Nephron (organoid): Measurements from ENCODE around the gene EPHB3.

Experiments
- H3K27ac Mint-ChIP-seq, 3 experiments: 2 replicates each; pipeline ENCODE4 v1.8.0; 2020; ENCODE audit warnings: mixed read lengths in 3 of 3, mild to moderate bottlenecking in 2 of 3, moderate library complexity in 1 of 3
- H3K27me3 Mint-ChIP-seq: 2 replicates; pipeline ENCODE4 v1.8.0; 2021; ENCODE audit warnings: low read depth, mild to moderate bottlenecking, moderate library complexity, mixed read lengths
- H3K36me3 Mint-ChIP-seq: 2 replicates; pipeline ENCODE4 v1.8.0; 2020; ENCODE audit warnings: low read depth, mixed read lengths
- H3K4me1 Mint-ChIP-seq: 2 replicates; pipeline ENCODE4 v1.8.0; 2020; ENCODE audit warnings: mixed read lengths
- H3K4me3 Mint-ChIP-seq, 3 experiments: 2 replicates each; pipeline ENCODE4 v1.8.0; 2020; ENCODE audit warnings: mild to moderate bottlenecking in 3 of 3, mixed read lengths in 3 of 3, moderate library complexity in 2 of 3
- H3K9me3 Mint-ChIP-seq: 2 replicates; pipeline ENCODE4 v1.8.0; 2020; ENCODE audit warnings: mixed read lengths
- TF ChIP-seq, protein P1 (sequence below), 3 experiments: fragments of 200-600 bp; sonication (generic); IDR thresholded peaks; one replicate each; pipeline ENCODE4 v1.5.0; 2021; ENCODE audit warnings: antibody characterized with exemption in 3 of 3; ENCODE audit not compliant: unreplicated experiment in 3 of 3

The EPHB3 gene

GRCh38 chr3:184568924-184569829 lies 7.6 kb downstream of the EPHB3 start:
- H3K4me3 Mint-ChIP-seq = peak overlapping the region; percentile 77 to 83 (median 81)
- TF ChIP-seq, protein P1, sequence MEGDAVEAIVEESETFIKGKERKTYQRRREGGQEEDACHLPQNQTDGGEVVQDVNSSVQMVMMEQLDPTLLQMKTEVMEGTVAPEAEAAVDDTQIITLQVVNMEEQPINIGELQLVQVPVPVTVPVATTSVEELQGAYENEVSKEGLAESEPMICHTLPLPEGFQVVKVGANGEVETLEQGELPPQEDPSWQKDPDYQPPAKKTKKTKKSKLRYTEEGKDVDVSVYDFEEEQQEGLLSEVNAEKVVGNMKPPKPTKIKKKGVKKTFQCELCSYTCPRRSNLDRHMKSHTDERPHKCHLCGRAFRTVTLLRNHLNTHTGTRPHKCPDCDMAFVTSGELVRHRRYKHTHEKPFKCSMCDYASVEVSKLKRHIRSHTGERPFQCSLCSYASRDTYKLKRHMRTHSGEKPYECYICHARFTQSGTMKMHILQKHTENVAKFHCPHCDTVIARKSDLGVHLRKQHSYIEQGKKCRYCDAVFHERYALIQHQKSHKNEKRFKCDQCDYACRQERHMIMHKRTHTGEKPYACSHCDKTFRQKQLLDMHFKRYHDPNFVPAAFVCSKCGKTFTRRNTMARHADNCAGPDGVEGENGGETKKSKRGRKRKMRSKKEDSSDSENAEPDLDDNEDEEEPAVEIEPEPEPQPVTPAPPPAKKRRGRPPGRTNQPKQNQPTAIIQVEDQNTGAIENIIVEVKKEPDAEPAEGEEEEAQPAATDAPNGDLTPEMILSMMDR (IDR thresholded peaks at IDR 0.05; ENCODE audit: unreplicated experiment in 3 of 3) = no peak
- peaks cover 17% of the 10 kb centered on the region for H3K36me3 Mint-ChIP-seq
- H3K27ac Mint-ChIP-seq = peak overlapping the region; percentile 90 to 94 (median 93)
- H3K27me3 Mint-ChIP-seq = peaks cover 1% of the 10 kb centered on the region
- H3K9me3 Mint-ChIP-seq = no peaks in the 10 kb centered on the region
- H3K4me1 Mint-ChIP-seq = peaks cover 75% of the 10 kb centered on the region

DNA sequence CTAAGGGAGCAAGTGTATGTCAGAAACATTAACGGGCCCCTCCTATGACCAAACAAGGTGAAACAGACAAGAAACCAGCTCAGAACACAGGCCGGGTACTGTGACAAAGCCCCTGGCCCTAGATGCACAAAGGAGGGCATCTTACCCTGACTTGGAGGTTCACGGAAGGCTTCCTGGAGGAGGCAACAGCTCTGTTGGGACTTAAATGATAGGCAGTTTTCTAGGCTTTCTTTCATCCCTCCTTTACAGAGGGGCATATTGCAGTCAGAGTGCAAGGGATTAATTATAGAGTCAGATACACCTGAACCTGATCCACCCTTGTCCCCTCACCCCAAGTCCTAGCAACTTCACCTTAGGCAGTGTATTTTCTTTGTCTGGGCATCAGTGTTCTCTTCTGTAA lies 8.4 kb downstream of the EPHB3 start:
- no peaks in the 10 kb centered on the region for H3K27me3 Mint-ChIP-seq
- peaks cover 72% of the 10 kb centered on the region for H3K4me1 Mint-ChIP-seq
- no peaks in the 10 kb centered on the region for H3K9me3 Mint-ChIP-seq

DNA sequence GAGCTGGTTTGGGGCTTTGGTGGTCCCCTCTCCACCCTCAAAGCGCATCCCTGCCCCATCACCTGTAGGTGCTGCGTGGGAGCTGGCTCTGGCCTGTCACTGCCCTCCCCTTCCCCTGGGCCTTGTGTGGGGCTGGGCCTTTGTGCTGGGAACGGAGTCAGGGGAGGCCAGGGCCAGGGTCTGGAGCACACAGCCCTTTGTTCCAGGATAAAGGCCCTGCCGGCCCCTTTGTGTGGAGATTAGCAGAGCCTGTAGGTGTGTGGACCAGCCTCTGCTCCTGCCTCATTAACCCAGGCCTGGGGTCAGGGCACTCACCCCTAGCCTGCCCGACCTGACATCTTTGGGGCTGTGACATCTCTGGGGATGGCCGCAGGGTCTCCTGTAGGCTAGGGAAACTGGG lies 8.9 kb downstream of the EPHB3 start:
- Mint-ChIP-seq H3K4me1 (peaks cover 71% of the 10 kb centered on the region), H3K9me3 (no peaks in the 10 kb centered on the region), H3K4me3 (peak overlapping the region; percentile 77 to 83 (median 81)), H3K27ac (peak overlapping the region in 2 of 3 experiments; percentile 90 to 93), H3K27me3 (no peaks in the 10 kb centered on the region), H3K36me3 (peaks cover 17% of the 10 kb centered on the region)
- TF ChIP-seq, protein P1 (IDR thresholded peaks at IDR 0.05; ENCODE audit: unreplicated experiment in 3 of 3) = no peak

More for the DNA sequence above, 8.4 kb downstream of the EPHB3 start:
- TF ChIP-seq, protein P1 (IDR thresholded peaks at IDR 0.05; ENCODE audit: unreplicated experiment in 3 of 3) = no peak
- Mint-ChIP-seq H3K36me3 (peaks cover 17% of the 10 kb centered on the region), H3K27ac (peak overlapping the region; percentile 85 to 93 (median 90)), H3K4me3 (peak overlapping the region; percentile 77 to 83 (median 81))

DNA sequence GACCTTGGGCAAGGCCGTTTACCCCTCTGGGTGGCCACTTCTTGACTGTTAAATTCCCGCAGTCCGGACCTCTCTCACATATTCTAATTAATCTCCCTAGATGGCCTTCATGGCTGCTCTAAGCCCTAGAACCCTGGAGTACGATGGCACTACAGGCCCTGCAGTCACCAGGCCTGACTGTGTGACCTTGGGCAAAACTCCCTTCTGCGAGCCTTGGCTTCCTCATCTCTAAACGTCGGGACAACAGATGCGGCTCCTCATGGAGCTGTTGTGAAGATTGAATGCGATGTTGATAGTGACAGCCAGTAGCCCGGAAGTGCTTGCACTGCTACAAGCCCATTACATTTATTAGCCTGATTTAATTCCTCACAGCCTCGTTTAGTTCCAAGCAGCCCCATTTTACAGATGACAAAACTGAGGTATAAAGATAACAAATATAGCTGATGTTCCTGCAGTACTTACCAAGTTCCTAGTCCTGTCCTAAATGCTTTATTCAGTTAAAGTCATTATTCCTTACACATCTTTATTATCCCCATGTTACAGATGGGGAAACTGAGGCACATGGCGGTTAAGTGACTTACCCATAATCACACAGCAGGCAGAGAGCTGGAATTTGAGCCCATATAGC lies 10.3 kb downstream of the EPHB3 start:
- Mint-ChIP-seq H3K36me3 (peaks cover 24% of the 10 kb centered on the region), H3K4me1 (peaks cover 70% of the 10 kb centered on the region)

GRCh38 chr3:184572633-184573270 lies 11.2 kb downstream of the EPHB3 start:
- Mint-ChIP-seq H3K36me3 (peaks cover 31% of the 10 kb centered on the region), H3K9me3 (no peaks in the 10 kb centered on the region), H3K27ac (peak overlapping the region; percentile 25 to 95 (median 85)), H3K27me3 (peaks cover under 1% of the 10 kb centered on the region), H3K4me1 (peaks cover 63% of the 10 kb centered on the region), H3K4me3 (peak overlapping the region in 1 of 3 experiments; percentile 10)
- TF ChIP-seq, protein P1 (IDR thresholded peaks at IDR 0.05; ENCODE audit: unreplicated experiment in 3 of 3) = no peak

More for the DNA sequence above, 10.3 kb downstream of the EPHB3 start:
- TF ChIP-seq, protein P1 (IDR thresholded peaks at IDR 0.05; ENCODE audit: unreplicated experiment in 3 of 3) = no peak
- Mint-ChIP-seq H3K27me3 (no peaks in the 10 kb centered on the region), H3K9me3 (no peaks in the 10 kb centered on the region), H3K4me3 (peak overlapping the region; percentile 43 to 74 (median 55)), H3K27ac (peak overlapping the region; percentile 50 to 95 (median 85))
